ENCODE results near the gene GXYLT1.

GRCh38 chr12:42167711-42168110 lies 23.0 kb upstream of the GXYLT1 start:
- TF ChIP-seq ZFX (IDR thresholded peaks at IDR 0.05) (no peak), CTCF (conservative IDR thresholded peaks at IDR 0.05) (no peak)

Data from C4-2B (cell line).